Measurements from ENCODE around the gene PLXNA4.
A peak's percentile ranks its signal among the peaks of the same experiment; 100 is the strongest.

PLXNA4 gene

GRCh38 chr7:132531562-132531961, 44.7 kb downstream of the PLXNA4 start:
- no peak for FAIRE-seq

DNA sequence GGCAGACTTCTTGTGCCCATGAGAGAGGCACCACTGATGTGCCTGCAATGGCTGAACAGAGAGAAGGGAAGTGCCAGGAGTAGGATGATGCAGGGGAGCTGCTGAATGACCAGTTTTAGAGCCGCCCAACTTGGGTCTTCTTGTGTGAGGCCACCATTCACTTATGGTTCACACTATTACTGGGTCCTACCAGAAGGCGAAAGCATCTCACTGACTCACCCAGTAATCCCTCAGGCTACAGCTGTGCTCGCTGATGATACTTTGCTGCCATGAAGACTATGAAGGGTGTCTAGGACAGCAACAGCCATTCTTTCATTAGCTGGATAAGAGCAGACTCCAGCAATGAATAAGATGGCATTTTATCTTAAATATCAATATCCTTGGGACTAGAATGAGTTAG, 47.6 kb downstream of the PLXNA4 start:
- no peak for FAIRE-seq

DNA sequence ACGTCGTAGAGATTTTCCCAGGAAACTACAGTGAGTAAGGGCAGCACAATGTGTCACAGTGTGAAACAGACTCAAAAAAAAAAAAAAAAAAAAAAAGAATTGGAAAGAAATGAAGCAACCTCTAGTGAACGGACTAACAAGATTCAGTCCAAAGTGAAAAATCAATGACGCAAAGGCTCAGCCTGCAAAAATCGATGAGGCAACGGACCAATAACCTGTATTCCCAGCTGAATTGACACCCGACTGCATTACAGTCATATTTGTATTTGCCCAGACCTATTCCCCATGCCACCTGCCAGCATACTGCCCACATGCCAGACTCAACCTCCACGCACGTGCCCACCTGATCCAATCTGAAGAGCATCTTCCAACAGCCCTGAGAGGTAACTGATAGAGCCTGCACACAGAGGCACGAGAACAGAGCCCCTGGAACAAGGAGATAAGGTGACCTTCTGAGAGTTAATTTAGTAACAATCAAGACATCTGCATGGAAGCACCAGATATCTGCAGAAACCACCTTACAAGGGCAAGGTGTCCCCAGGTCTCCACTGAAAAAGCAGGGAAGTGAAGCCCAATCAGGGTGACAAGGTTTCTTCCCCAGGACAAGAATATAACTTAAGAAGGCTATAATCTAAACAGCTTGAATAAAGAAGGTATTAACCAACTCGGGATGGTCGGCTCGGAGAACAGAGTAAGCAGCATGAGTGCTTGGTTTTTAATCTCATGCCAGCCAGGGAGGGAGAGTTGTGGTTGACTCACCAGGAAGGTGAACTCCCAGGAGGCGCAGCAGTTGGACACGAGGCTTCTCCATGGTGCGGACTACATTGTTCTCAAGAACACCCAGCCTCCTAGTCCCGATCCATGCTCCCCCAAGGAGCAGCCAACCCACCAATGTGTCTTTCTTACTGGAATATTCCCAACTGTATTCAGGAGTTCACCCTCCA, 48.5 kb downstream of the PLXNA4 start:
- no peak for FAIRE-seq

GRCh38 chr7:132526111-132526740, 50.0 kb downstream of the PLXNA4 start:
- FAIRE-seq: no peak

DNA sequence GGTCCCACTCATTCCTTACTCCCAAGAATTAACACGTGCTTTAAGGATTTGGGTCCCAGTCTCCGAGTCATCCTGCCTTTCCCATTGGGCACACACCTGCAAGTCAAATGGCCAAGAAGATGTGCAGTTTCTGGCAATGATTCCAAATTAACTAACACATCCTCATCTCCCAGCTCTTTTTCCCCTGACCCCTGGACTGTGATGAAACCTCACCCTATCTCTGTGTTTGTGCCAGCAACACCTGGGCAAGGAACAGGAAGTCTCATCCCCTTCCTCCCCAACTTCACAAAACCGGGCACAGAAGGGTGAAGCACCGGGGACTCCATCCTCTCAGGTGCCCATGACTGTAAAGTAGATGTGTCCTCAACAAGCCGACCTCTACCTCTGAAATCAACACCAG, 54.8 kb downstream of the PLXNA4 start:
- no peak for FAIRE-seq

GRCh38 chr7:132520591-132521280, 55.5 kb downstream of the PLXNA4 start:
- no peak for FAIRE-seq

GRCh38 chr7:132519936-132520335, 56.3 kb downstream of the PLXNA4 start:
- FAIRE-seq: no peak

DNA sequence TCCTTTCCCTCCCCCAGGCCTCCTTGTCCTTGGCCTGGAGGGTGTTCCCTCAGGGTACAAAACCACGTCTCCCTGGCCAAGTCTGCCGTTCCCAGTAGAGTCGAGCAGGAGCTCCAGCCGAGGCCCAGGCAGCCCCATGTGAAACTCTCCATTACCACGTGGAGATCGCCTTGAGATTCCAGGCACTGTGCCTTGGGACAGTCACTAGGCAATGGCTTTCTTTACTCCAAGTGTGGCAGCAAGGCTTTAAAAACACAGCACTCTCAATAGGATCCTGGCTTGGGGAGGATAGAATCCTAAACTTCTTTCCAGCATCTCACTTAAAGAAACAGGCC, 57.5 kb downstream of the PLXNA4 start:
- no peak for FAIRE-seq

DNA sequence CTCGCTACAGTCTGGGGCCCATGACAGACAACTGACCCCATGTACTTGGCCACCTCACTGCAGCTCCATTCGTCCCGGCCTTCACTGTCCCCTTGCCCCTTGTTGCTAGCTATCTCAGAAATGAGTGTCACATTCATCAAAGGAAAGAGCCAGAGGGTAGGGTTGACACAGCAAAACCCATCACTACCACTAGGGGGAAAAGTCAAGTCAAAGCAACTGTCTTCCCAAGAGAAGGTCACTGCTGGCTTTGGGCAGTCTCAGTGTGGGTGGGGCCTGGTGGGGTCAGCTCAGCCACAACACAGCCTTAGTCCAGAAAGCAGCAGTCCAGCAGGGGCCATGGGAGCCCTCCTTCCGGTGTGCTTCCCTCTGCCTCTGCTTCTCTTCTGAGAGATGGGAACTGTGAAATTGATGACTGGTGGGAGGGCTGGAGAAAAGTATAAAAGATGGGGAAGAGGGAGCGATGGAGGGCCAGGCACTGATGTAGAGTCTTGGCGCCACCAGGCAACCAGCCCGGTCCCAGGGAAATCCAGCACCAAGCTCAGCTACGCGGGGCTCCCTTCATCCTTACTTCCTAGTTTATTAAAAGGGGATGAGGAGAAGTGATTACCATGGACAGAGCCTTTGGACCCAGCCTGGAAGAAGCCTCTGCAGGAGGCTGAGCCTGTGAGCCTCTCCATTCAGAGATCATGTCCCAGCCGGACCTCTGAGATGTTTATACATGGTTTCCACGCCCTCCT, 58.0 kb downstream of the PLXNA4 start:
- no peak for FAIRE-seq

DNA sequence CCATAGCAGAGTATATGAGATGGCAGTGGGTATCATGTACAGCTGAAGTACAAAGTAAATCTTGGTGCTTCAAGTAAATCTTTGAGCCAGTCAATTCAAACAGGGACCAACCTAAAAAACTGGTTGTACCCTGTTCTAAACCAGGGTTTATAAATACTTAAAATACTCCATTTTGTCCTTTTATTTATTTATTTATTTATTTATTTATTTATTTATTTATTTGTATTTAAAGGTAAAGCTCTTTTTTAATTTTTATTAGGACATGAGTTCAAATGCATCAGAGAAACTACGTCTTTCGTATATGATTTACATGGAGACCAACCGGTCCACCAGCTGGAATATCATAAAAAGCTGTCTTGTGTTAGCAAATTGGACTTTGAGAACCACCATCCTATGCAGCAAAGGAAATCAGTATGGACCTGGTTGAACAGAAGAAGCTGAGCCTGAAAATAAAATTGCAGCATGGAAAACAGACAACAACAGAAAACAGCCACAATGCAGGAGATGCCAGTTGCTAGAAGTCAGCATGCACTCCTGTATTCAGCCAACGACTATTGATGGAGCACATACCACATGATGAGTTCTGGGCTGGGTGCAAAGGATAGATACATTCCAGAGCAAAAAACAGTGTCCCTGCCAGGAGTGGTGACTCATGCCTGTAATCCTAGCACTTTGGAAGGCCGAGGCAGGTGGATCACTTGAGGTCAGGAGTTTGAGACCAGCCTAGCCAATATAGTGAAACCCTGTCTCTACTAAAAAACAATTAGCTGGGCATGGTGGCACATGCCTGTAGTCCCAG, 60.0 kb downstream of the PLXNA4 start:
- FAIRE-seq: peak; percentile 37

DNA sequence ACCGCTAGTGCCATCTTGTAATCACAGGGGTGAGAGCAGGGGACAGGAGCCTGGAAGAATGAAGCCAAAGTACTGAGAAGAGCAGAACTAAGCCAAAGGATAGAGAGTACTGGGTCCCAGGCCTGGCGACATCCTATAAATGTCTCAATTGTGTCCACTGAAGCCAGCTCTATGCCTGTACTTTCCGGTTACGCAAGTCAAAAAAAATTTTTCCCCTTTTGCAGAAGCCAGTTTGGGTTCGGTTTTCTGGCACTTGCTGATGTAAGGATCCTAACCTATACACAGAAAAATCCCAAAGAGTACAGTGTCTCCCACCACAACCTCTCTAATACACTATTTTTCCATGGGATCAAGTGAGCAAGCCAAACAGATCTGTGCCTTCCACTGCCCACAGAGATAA, 61.1 kb downstream of the PLXNA4 start:
- FAIRE-seq: no peak

DNA sequence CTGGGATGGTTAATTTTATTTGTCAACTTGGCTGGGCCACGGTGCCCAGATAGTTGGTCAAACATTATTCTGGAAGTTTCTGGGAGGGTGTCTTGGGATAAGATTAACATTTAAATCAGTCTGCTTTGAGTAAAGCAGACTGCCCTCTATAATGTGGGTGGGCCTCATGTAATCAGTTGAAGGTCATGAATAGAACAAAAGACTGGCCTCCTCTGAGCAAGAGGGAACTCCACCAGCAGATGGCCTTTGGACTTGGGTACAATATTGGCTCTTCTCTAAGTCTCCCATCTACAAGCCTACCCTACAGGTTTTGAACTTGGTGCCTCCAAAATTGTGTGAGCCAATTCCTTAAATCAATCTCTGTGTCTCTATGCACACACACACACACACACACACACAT, 61.8 kb downstream of the PLXNA4 start:
- FAIRE-seq: no peak

DNA sequence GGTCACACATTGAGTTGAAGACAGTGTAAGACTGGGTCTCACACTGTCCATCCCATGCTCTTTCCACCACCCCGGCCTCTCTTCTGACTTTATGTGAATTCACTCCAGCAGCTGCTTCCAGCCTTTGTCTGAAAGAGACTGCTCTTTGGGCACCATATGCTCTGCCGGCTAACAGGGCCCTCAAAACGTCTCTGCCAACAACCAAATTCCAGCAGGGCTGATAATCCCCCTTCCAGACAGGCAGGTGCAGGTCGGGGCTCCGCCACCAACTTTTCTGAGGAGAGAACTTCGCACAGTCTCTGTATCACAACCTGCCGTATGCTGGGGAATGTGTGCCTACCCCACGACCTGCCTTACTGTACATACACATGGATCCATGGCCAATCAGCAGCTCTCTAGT, 64.3 kb downstream of the PLXNA4 start:
- no peak for FAIRE-seq

DNA sequence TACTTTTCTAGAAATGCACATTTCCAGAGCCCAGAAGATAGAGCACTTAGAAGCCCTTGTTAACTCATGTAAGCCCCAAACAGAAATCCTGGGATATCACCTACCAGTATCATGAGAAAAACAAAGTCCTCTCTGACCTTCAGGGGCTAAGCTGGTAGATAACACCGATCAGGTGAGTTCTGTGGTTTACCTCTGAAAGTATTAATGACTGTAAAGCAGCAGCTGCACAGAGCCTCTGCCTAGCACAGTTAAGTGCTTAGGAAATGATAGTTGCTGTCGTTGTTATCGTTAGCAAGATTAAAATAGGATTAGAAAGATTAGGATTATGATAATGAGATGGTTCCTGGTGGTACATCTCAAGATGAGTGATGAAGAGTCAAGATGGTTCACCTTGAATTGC, 64.9 kb downstream of the PLXNA4 start:
- no peak for FAIRE-seq

GRCh38 chr7:132509643-132510042, 66.6 kb downstream of the PLXNA4 start:
- FAIRE-seq: no peak

GRCh38 chr7:132508724-132509353, 67.4 kb downstream of the PLXNA4 start:
- FAIRE-seq: no peak

DNA sequence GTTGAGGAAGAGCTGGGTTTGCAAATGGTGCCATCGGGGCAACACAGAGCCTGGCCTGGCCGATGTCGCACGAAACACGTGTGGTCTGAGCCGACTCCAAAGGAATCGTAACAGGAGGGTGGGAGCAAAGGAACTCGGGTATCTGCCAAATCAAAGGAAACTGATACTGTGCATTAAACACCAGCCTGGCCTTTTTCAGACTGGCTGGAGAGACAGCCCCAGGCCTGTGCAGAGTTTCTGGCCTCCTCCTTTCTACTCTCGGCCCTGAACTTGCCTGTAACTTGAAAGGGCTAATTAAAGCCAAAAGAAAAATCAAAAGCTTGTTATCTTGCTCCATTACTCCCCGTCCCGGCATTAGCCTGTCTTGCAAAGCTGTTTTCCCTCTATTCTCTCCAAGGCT, 71.4 kb downstream of the PLXNA4 start:
- no peak for FAIRE-seq

DNA sequence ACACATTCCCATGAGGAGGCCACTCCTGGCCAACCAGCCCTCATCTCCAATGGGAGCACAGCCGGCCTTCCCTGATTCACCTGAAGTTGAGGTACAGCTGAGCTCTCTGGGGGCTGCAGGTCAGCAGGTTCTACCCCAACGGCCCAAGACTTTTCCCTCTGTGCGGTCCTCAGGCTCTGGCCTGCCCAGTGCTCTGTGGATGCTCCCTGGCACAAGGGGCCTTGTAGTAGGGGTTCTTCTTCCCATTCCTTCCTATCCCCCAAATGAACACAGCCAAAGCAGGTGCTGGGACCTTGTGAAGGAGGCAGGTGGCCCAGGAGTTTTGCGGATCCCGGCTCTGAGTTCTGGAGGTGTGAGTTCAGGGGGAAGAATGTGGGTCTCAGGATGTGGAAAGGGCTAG, 72.2 kb downstream of the PLXNA4 start:
- no peak for FAIRE-seq

- no peak for FAIRE-seq
Measured at GRCh38 chr7:132503415-132503814, 72.9 kb downstream of the PLXNA4 start.

DNA sequence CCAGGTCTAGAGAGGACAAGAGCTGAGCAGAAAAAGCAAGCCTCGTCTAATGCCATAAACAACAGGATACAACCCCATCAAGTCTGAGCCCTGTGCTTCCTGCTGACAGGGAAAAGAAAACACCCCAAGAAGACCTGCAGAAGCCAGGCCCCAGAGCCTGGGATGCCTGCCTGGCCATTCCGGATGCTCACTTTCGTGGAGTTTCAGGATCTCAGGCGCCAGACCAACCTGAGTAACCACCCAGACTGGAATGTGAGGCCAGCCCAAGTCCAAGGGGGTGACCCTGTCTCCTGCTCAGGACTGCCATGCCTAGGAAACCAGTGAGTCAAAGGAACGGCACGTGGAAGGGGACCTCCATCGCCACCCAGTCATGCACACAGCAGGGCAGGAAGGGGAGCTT, 74.3 kb downstream of the PLXNA4 start:
- FAIRE-seq: no peak

DNA sequence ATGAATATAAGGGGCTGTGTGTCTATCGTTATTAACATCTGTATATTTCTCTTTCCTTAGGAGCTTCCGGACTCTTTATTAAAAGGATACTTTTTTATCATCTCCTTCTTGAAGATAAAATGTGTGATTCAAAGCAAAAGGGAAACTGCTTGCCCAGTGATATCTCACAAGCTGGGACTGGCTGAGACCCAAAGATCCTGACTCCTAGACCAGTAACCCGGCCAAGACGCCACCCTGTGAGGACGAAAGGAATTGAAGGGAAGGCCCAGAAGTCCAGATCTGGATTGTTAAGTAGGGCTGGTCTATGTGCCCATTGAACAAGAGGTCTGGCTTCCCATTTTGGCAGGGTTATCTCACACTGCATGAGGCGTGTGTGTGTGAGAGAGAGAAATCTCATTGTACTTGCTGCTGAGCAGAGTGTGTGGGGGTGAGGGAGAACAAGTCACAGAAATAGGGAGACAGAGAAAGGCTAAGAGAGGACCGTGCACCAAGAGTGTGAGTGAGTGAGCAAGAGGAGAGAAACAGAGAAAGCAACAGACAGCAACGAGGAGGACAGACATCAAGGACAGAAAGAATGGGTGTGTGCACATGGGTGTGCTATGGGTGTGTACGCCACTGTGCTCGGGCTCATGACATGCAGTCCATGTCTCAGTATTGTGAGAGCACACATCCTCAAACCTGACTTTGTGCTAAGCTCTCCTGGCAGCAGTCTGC, 75.4 kb downstream of the PLXNA4 start:
- no peak for FAIRE-seq
